MM.1S (cell line): ENCODE results near the gene SPAG16.

Experiments
- CTCF ChIP-seq: fragments of 300-600 bp; sonication (generic); IDR thresholded peaks from 2 replicates; pipeline ENCODE4 v1.5.1; 2016; ENCODE audit warnings: antibody characterized with exemption, low read length, mixed read lengths
- EZH2phosphoT487 ChIP-seq: fragments of 300-600 bp; sonication (generic); IDR thresholded peaks from 2 replicates; pipeline ENCODE4 v1.6.1; 2018; ENCODE audit warnings: antibody characterized with exemption, low read length

DNA sequence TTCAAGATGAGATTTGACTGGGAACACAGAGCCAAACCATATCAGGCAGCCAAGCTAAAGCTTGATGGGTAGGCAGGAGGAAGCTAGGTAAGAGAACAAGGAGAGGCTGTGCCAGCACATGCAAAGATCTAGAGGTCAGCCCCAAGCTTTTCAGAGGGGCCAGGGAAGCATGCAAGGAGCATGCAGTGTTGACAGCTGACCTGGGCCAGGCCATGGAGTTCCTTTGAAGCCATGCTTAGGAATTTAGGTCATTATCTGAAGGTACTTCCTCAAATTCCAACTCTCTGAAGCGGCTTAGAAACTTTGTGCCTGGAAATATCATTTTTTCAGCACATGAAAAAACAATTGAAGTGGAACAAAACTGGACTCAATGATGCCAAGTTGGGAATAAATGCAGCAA lies 130.8 kb downstream of the SPAG16 start:
- TF ChIP-seq CTCF (no peak), EZH2phosphoT487 (no peak)
